Liver (tissue), 9 donors: ENCODE measurements around the gene EXPH5. TPM values are rescaled to one million over a fixed set of nuclear protein-coding genes. Genes with fewer than 3 reads are reported as not detected.

Experiments used
- DNase-seq: peaks from one replicate; pipeline ENCODE4 v3.0.0-alpha.2; 2017; ENCODE audit warnings: low spot score
- H3K27ac ChIP-seq, 2 donors: one replicate each; pipeline ENCODE4 v1.7.0; 2013; ENCODE audit warnings: inconsistent platforms in 2 of 2, low read length in 2 of 2, control low read depth in 1 of 2, low read depth in 1 of 2, mild to moderate bottlenecking in 1 of 2
- H3K27me3 ChIP-seq, 4 donors: one replicate each; pipeline versions ENCODE4 v1.6.1 to v1.7.0; 2013; ENCODE audit warnings: low read length in 3 of 4, inconsistent platforms in 1 of 4, mild to moderate bottlenecking in 1 of 4, moderate library complexity in 1 of 4; ENCODE audit not compliant: control insufficient read depth in 4 of 4, insufficient read depth in 4 of 4
- H3K36me3 ChIP-seq, 4 donors: one replicate each; pipeline versions ENCODE4 v1.6.1 to v1.7.0; 2013; ENCODE audit warnings: low read length in 3 of 4, mild to moderate bottlenecking in 3 of 4, low read depth in 1 of 4, moderate library complexity in 1 of 4; ENCODE audit not compliant: control insufficient read depth in 4 of 4, insufficient read depth in 3 of 4
- H3K4me1 ChIP-seq, 4 donors: one replicate each; pipeline versions ENCODE4 v1.6.1 to v1.7.0; 2013; ENCODE audit warnings: low read length in 3 of 4, mild to moderate bottlenecking in 3 of 4, moderate library complexity in 1 of 4; ENCODE audit not compliant: control insufficient read depth in 4 of 4, insufficient read depth in 4 of 4
- H3K4me3 ChIP-seq, 3 donors: one replicate each; pipeline versions ENCODE4 v1.6.1 to v1.7.0; 2013; ENCODE audit warnings: low read length in 3 of 3, control low read depth in 1 of 3, low read depth in 1 of 3, mild to moderate bottlenecking in 1 of 3
- H3K9ac ChIP-seq, 2 donors: one replicate each; pipeline ENCODE4 v1.7.0; 2013; ENCODE audit warnings: low read length in 2 of 2, mild to moderate bottlenecking in 2 of 2, moderate library complexity in 2 of 2, control low read depth in 1 of 2, low read depth in 1 of 2
- H3K9me3 ChIP-seq, 4 donors: one replicate each; pipeline versions ENCODE4 v1.6.1 to v1.7.0; 2013; ENCODE audit warnings: low read length in 3 of 4; ENCODE audit not compliant: control insufficient read depth in 4 of 4
- ATF3 ChIP-seq: IDR thresholded peaks from 2 replicates; pipeline ENCODE4 v1.6.1; 2016; ENCODE audit warnings: antibody characterized with exemption
- CTCF ChIP-seq: fragments of 150-350 bp; IDR thresholded peaks from 2 replicates; pipeline ENCODE4 v1.5.1; 2017; ENCODE audit warnings: improper control_type of control experiment, low read depth, low read length; ENCODE audit not compliant: missing input control
- EGR1 ChIP-seq, 2 donors: IDR thresholded peaks; 2 replicates each; pipeline ENCODE4 v1.6.1; 2016 to 2018; ENCODE audit warnings: antibody characterized with exemption in 2 of 2, low read depth in 2 of 2
- FOXA1 ChIP-seq: IDR thresholded peaks from 2 replicates; pipeline ENCODE4 v1.6.1; 2016; ENCODE audit warnings: antibody characterized with exemption
- FOXA2 ChIP-seq: IDR thresholded peaks from 2 replicates; pipeline ENCODE4 v1.6.1; 2016; ENCODE audit warnings: antibody characterized with exemption
- GABPA ChIP-seq, 2 donors: IDR thresholded peaks in 1 of 2; conservative IDR thresholded peaks in 1 of 2; 2 replicates each; pipeline ENCODE4 v1.6.1; 2016; ENCODE audit warnings: antibody characterized with exemption in 2 of 2, mild to moderate bottlenecking in 1 of 2, moderate library complexity in 1 of 2
- HNF4A ChIP-seq, 2 donors: conservative IDR thresholded peaks; 2 replicates each; pipeline ENCODE4 v1.6.1; 2016; ENCODE audit warnings: antibody characterized with exemption in 2 of 2, mild to moderate bottlenecking in 2 of 2
- HNF4G ChIP-seq: IDR thresholded peaks from 2 replicates; pipeline ENCODE4 v1.6.1; 2016; ENCODE audit warnings: antibody characterized with exemption
- JUND ChIP-seq, 2 donors: IDR thresholded peaks; 2 replicates each; pipeline ENCODE4 v1.6.1; 2016; ENCODE audit warnings: antibody characterized with exemption in 2 of 2
- MAX ChIP-seq: IDR thresholded peaks from 2 replicates; pipeline ENCODE4 v1.6.1; 2016; ENCODE audit warnings: antibody characterized with exemption
- NR2F2 ChIP-seq: IDR thresholded peaks from 2 replicates; pipeline ENCODE4 v1.6.1; 2016; ENCODE audit warnings: antibody characterized with exemption
- RAD21 ChIP-seq, 2 donors: IDR thresholded peaks; 2 replicates each; pipeline ENCODE4 v1.6.1; 2016; ENCODE audit warnings: antibody characterized with exemption in 2 of 2, mild to moderate bottlenecking in 2 of 2
- REST ChIP-seq: IDR thresholded peaks from 2 replicates; pipeline ENCODE4 v1.6.1; 2016; ENCODE audit warnings: antibody characterized with exemption, mild to moderate bottlenecking
- RXRA ChIP-seq, 2 donors: IDR thresholded peaks; 2 replicates each; pipeline ENCODE4 v1.6.1; 2017 to 2018; ENCODE audit warnings: antibody characterized with exemption in 2 of 2, mild to moderate bottlenecking in 1 of 2
- SP1 ChIP-seq: IDR thresholded peaks from 2 replicates; pipeline ENCODE4 v1.6.1; 2018; ENCODE audit warnings: antibody characterized with exemption, mild to moderate bottlenecking
- TAF1 ChIP-seq: conservative IDR thresholded peaks from 2 replicates; pipeline ENCODE4 v1.6.1; 2016; ENCODE audit warnings: antibody characterized with exemption, mild to moderate bottlenecking
- YY1 ChIP-seq: IDR thresholded peaks from 2 replicates; pipeline ENCODE4 v1.6.1; 2016; ENCODE audit warnings: antibody characterized with exemption, mild to moderate bottlenecking
- ZBTB33 ChIP-seq: IDR thresholded peaks from 2 replicates; pipeline ENCODE4 v1.6.1; 2016; ENCODE audit warnings: antibody characterized with exemption
- WGBS: extraction: QIAGEN DNeasy Blood & Tissue Kit; methylation state at CpG from one replicate; pipeline ENCODE4 v1.1.7; 2013; 5-methylcytosine and 5-hydroxymethylcytosine counted together
- polyA plus RNA-seq, 2 donors: library from polyadenylated mRNA; stranded (reverse) in 1 of 2; unstranded in 1 of 2; fragments of 200-250 nt in 1 of 2; fragments of >200 nt in 1 of 2; fragmentation: Nextera tagmentation in 1 of 2; extraction: Ambion mirVana in 1 of 2; gene quantifications; one replicate each; pipeline versions ENCODE4 v1.2.1 to v1.2.3, GENCODE V29; 2013 to 2015
- total RNA-seq, 2 donors: library from RNA; depleted of rRNA; stranded (reverse); fragments of >200 nt; gene quantifications; one replicate each; pipeline ENCODE4 v1.2.3, GENCODE V29; 2014
- donor health status: healthy.
- donor health status: healthy.
- donor health status: healthy.
- donor health status: healthy.
- donor health status: healthy.

The EXPH5 gene
- total and polyA plus RNA-seq, 4 donors: 0.47 to 6.1 (median 1.5) TPM

- H3K27ac ChIP-seq: peak overlapping the region; percentile 58 to 85
- H3K4me1 ChIP-seq: peaks cover 2 to 30% (median 17%) of the 10 kb centered on the region in 4 donors
- 50% methylated on average over 11 of the region's 11 CpGs for WGBS
- TF ChIP-seq GABPA (IDR thresholded peaks at IDR 0.05 in 1 of 2, conservative IDR thresholded peaks at IDR 0.05 in 1 of 2) (no peak), MAX (peak; percentile 41), NR2F2 (no peak), TAF1 (no peak), EGR1 (IDR thresholded peaks at IDR 0.05; ENCODE audit: low read depth in 2 of 2) (no peak), ZBTB33 (no peak), REST (peak; percentile 43), YY1 (peak; percentile 60), JUND (IDR thresholded peaks at IDR 0.05) (peak in 1 of 2 donors; percentile 13), RXRA (IDR thresholded peaks at IDR 0.05) (peak; percentile 55 to 73), FOXA2 (no peak), HNF4A (conservative IDR thresholded peaks at IDR 0.05) (peak; percentile 64 to 65), CTCF (no peak), FOXA1 (no peak), ATF3 (no peak), HNF4G (no peak), RAD21 (IDR thresholded peaks at IDR 0.05) (peak in 1 of 2 donors; percentile 23), SP1 (peak; percentile 32)
- no peaks in the 10 kb centered on the region for H3K27me3 ChIP-seq
- H3K36me3 ChIP-seq: no peaks in the 10 kb centered on the region
- no peaks in the 10 kb centered on the region for H3K9me3 ChIP-seq
- peak overlapping the region in 1 of 3 donors; percentile 26 for H3K4me3 ChIP-seq
- peak overlapping the region in 1 of 2 donors; percentile 10 for H3K9ac ChIP-seq
- DNase-seq: no peak
Measured at GRCh38 chr11:108568195-108568858, 25.2 kb downstream of the EXPH5 start.
